K562 treated with DMSO at 1 percent for 4 hours (cell line): ENCODE measurements around the gene EPHA1. TPM values are rescaled to one million over a fixed set of nuclear protein-coding genes. Genes with fewer than 3 reads are reported as not detected.

Experiments
- total RNA-seq: library from RNA; unstranded; fragments of 300-600 nt; gene quantifications from 2 replicates; pipeline ENCODE4 v1.2.3, GENCODE V29; 2022; ENCODE audit not compliant: insufficient read depth

Gene EPHA1
- not detected in 2 replicates for total RNA-seq

GRCh38 chr7:143408686-143409561 is at the start of gene EPHA1:
EPHA1 (minus strand) TSS chr7:143408856; CDS start chr7:143408805, 51 bp downstream.

GRCh38 chr7:143443153-143443552 is 34.5 kb upstream of the EPHA1 start, which contains the start of gene TAS2R60:
TAS2R60 (plus strand) TSS chr7:143443453; CDS start chr7:143443453, 0 bp downstream.

DNA sequence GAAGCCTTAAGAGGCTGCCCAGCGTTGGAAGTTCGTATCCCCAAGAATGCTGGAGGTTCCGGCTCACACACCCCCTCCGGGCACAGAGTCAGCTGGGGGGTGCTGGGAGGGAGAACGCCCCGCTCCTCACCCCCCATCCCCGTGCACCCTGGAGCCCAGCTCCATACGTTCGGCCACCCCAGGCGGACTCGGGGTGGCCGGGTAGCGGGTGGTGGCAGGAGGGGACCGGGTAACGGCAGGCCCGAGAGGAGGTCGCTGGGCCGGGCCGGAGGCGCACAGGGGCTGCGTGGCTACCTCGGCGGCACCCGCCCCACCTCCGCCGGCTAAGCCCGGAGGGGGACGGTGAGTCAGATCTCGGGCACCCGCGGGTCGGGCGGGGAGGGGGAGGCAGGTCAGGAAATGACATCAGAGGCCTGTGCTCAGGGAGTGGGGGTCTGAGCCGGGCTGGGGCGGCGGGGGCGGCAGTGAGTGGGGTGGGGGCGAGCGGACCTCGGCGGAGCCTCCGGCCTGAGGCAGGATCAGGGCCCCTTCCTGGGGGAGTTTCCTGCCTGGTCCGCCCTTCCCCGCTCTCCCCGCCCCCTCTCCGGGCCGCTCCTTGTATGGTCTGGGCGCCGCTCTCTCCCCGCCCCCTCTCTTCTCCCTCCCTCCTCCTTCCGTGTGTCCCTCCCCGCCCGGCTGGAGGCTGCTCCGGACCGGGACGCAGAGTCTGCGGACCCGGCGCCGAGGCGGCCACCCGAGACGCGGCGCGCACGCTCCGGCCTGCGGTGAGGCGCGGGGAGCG is 27.8 kb downstream of the EPHA1 start, which contains the start of gene ZYX:
Gene ZYX, plus strand, starts transcription at position 700 of the 781 bp plus-strand sequence. CDS start 227 bp downstream, outside the sequence.

GRCh38 chr7:143362131-143363015 is 46.3 kb downstream of the EPHA1 start, which contains the start of gene FAM131B:
FAM131B (minus strand) TSS chr7:143362713; CDS start chr7:143362603, 110 bp downstream.

Other genes with a start within 250 kb of the EPHA1 start
- not detected in 2 replicates for gene TAS2R39, start 225.4 kb downstream of the EPHA1 start, total RNA-seq
- gene TAS2R40, start 186.8 kb downstream of the EPHA1 start, total RNA-seq: not detected in 2 replicates
- 165 and 185 TPM in 2 replicates for gene GSTK1, start 145.4 kb downstream of the EPHA1 start, total RNA-seq
- gene TMEM139, start 123.9 kb downstream of the EPHA1 start, total RNA-seq: not detected in 2 replicates
- gene CASP2, start 120.5 kb downstream of the EPHA1 start, total RNA-seq: 18.3 and 27.4 TPM in 2 replicates
- 0.37 TPM in 1 of 2 replicates, not detected in the other for gene CLCN1, start 92.7 kb downstream of the EPHA1 start, total RNA-seq
- not detected in 2 replicates for gene FAM131B, start 46.1 kb downstream of the EPHA1 start, total RNA-seq
- gene ZYX, start 27.5 kb downstream of the EPHA1 start, total RNA-seq: 103 and 111 TPM in 2 replicates
- gene TAS2R60, start 34.6 kb upstream of the EPHA1 start, total RNA-seq: not detected in 2 replicates
- not detected in 2 replicates for gene TAS2R41, start 69.0 kb upstream of the EPHA1 start, total RNA-seq
- not detected in 2 replicates for gene CTAGE15, start 162.9 kb upstream of the EPHA1 start, total RNA-seq
- 3.6 and 4.6 TPM in 2 replicates for gene TCAF2, start 212.1 kb upstream of the EPHA1 start, total RNA-seq